ENCODE measurements around the gene EXOC2.

- TF ChIP-seq CTCF (conservative IDR thresholded peaks at IDR 0.05; ENCODE audit: low read length), result no peak
- TF ChIP-seq EZH2phosphoT487 (IDR thresholded peaks at IDR 0.05; ENCODE audit: borderline replicate concordance, low read depth, low read length), result no peak
Measured at GRCh38 chr6:570825-571224, 122.1 kb downstream of the EXOC2 start.

Data from OCI-LY7 (cell line).